Fibroblast of the aortic adventitia (primary cell): ENCODE results near the gene FGGY. TPM values are rescaled to one million over a fixed set of nuclear protein-coding genes. Genes with fewer than 3 reads are reported as not detected.

Experiments
- DNase-seq: peaks from one replicate; pipeline ENCODE4 v3.0.0-alpha.2; 2010; ENCODE audit warnings: low read depth
- H3K4me3 ChIP-seq: 2 replicates; pipeline ENCODE4 v1.5.1; 2011; ENCODE audit warnings: low read depth, mild to moderate bottlenecking, control low read depth, low read length, moderate library complexity
- total RNA-seq: library from RNA; depleted of rRNA; stranded (reverse); fragments of >200 nt; gene quantifications from 2 replicates; pipeline ENCODE4 v1.2.3, GENCODE V29; 2012; ENCODE audit warnings: low replicate concordance
- TF ChIP-seq, protein P1 (sequence below): IDR thresholded peaks from 2 replicates; pipeline ENCODE4 v1.5.1; 2011; ENCODE audit warnings: mild to moderate bottlenecking, low read length, control low read depth, inconsistent platforms; ENCODE audit not compliant: insufficient read depth

FGGY gene
- total RNA-seq, 1 donor, result 17.5 TPM

DNA sequence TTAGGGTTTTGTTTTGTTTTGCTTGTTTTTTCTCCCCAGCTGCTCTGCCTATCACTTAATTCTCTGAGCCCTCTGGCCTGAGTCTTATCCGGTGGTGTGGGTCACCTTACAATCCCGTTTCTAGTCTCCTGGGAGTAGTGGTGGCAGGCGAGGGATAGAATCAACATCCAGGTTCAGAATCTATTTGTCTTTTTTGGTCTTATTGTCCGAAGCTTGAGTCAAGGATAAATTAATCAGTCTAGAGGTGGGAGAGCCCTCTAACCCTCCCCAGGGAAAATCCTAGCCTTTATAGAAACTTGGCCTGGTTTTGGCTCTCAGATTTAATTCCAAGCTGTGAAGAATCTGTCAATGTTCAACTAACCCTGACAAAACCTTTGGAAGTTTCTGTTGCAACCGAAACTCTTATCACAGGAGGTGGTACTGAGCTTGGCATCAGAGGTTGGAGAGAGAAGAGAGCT lies 246.3 kb downstream of the FGGY start:
- no peak for DNase-seq
- TF ChIP-seq, protein P1, sequence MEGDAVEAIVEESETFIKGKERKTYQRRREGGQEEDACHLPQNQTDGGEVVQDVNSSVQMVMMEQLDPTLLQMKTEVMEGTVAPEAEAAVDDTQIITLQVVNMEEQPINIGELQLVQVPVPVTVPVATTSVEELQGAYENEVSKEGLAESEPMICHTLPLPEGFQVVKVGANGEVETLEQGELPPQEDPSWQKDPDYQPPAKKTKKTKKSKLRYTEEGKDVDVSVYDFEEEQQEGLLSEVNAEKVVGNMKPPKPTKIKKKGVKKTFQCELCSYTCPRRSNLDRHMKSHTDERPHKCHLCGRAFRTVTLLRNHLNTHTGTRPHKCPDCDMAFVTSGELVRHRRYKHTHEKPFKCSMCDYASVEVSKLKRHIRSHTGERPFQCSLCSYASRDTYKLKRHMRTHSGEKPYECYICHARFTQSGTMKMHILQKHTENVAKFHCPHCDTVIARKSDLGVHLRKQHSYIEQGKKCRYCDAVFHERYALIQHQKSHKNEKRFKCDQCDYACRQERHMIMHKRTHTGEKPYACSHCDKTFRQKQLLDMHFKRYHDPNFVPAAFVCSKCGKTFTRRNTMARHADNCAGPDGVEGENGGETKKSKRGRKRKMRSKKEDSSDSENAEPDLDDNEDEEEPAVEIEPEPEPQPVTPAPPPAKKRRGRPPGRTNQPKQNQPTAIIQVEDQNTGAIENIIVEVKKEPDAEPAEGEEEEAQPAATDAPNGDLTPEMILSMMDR, result no peak
- H3K4me3 ChIP-seq, result no peak overlapping the region

DNA sequence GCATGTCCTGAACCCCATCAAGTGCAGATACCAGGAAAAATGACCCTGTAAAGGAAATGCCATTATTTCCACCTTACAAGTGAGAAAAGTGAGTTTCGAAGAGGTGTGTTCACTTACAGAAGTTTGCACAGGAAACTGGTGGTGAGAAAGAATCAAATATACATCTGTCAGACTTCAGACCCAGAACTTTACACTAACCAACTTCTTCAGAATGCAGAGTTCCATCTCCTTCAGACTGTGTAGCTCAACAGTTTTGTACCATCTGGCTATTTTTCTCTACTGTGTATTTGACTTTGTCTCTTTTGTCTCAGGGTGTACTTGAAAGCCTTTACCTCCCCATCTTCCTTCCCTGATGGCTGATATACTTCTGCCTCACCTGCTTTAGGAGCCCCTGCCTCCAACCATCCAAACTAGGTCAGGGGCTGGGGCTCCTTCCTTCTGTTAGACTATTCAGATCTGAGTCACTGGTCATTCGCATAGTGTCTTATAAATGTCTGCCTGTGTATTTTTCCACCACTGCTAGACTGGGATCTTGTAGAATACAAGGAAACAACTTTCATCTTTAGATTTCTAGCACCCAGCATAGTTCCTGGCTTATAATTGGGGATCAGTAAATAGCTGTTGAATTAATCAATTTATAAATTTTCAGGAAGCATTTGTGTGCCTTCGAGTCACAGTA lies 247.9 kb downstream of the FGGY start:
- no peak for DNase-seq
- no peak overlapping the region for H3K4me3 ChIP-seq
- TF ChIP-seq, protein P1, result no peak

GRCh38 chr1:59545830-59546229 lies 248.9 kb downstream of the FGGY start:
- TF ChIP-seq, protein P1, result no peak
- no peak for DNase-seq
- no peak overlapping the region for H3K4me3 ChIP-seq

DNA sequence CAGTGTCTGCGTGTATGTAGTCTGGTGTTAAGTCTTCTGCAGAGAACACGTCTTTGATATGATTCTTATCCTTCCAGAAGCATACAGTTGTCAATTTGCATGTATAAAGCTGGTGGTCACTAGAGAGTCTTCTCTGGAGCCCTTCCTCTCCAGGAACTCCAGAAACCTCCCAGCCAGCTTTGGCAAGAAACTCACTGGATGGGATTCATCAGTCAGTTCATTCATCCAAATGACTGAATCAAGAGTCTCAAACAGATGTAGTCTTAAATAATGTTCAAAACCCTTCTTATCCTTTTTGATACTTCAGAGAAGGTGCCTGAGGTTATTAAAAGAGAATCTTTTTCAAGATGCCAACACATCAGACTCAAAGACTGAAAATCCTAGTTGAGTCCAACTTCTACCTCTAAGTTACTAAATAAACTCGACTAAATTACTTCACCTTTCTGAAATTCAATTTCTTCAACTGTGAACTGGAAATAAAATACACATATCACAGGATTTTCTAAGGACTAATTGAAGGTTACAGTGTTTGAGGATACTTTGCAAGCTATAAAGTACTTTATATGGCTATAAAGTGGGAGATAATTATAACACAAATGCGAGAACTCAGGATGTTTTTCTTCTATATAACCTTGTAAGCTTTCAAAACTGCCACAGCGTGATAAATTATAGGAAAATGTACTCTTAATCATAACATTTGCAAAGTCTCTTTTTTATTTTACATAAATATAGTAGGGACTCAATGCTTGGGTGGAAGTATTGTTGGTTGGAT lies 252.4 kb downstream of the FGGY start:
- TF ChIP-seq, protein P1, result no peak
- no peak overlapping the region for H3K4me3 ChIP-seq
- DNase-seq, result no peak

- DNase-seq, result peak; percentile 71
- no peak overlapping the region for H3K4me3 ChIP-seq
- TF ChIP-seq, protein P1, result no peak
Observed at GRCh38 chr1:59549903-59550302, 253.0 kb downstream of the FGGY start.

DNA sequence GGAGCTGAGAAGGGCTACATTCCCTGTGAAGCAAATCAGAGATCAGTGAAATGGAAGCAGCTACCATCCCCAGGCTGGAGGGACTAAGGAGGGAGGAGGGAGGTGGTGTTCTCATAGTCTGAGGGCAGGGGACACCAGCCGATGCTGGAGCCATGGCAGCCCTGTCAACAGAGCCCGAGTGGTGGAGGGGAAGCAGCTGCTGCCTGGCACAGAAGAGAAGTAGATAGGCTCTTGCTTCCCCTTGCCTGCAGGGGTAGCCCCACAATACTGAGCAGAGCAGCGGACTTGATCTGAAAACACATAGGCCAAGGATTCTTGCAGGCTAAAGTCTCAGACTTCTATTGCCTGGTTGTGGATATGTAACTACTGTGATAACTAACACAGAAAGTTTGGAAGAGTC lies 255.1 kb downstream of the FGGY start:
- no peak overlapping the region for H3K4me3 ChIP-seq
- no peak for DNase-seq
- TF ChIP-seq, protein P1, result no peak
